MM.1S (cell line): ENCODE data around the gene PDE1C.

Experiments used
- DNase-seq: peaks from one replicate; pipeline ENCODE4 v3.0.0-alpha.2; 2015
- H2AFZ ChIP-seq: fragments of 300-600 bp; sonication (generic); 2 replicates; pipeline ENCODE4 v1.6.0; 2016; ENCODE audit warnings: antibody characterized with exemption, low read length
- H3F3A ChIP-seq: fragments of 300-600 bp; sonication (generic); 2 replicates; pipeline ENCODE4 v1.6.1; 2016; ENCODE audit warnings: mild to moderate bottlenecking, antibody characterized with exemption, low read length, moderate library complexity, mixed read lengths; ENCODE audit not compliant: insufficient read depth
- H3K27ac ChIP-seq: fragments of 300-600 bp; sonication (generic); 2 replicates; pipeline ENCODE4 v1.5.1; 2016; ENCODE audit warnings: mild to moderate bottlenecking, low read length
- H3K27me3 ChIP-seq: fragments of 300-600 bp; sonication (generic); replicated peaks from 2 replicates; pipeline ENCODE4 v1.6.0; 2016; ENCODE audit warnings: low read length; ENCODE audit not compliant: insufficient read depth
- H3K36me3 ChIP-seq: fragments of 300-600 bp; sonication (generic); replicated peaks from 2 replicates; pipeline ENCODE4 v1.6.1; 2016; ENCODE audit warnings: mild to moderate bottlenecking, low read length, mixed read lengths; ENCODE audit not compliant: insufficient read depth
- H3K4me1 ChIP-seq: fragments of 300-600 bp; sonication (generic); 2 replicates; pipeline ENCODE4 v1.6.1; 2016; ENCODE audit warnings: low read length, mixed read lengths
- H3K4me2 ChIP-seq: fragments of 300-600 bp; sonication (generic); 2 replicates; pipeline ENCODE4 v1.6.0; 2016; ENCODE audit warnings: low read depth, low read length
- H3K4me3 ChIP-seq: fragments of 300-600 bp; sonication (generic); 2 replicates; pipeline ENCODE4 v1.5.1; 2016; ENCODE audit warnings: low read length, mixed read lengths
- H3K79me2 ChIP-seq: fragments of 300-600 bp; sonication (generic); 2 replicates; pipeline ENCODE4 v1.6.1; 2016; ENCODE audit warnings: mixed run types, low read length, mixed read lengths
- H3K9ac ChIP-seq: fragments of 300-600 bp; sonication (generic); 2 replicates; pipeline ENCODE4 v1.6.1; 2016; ENCODE audit warnings: low read length, mixed read lengths
- H3K9me2 ChIP-seq: fragments of 300-600 bp; sonication (generic); replicated peaks from 2 replicates; pipeline ENCODE4 v1.6.1; 2016; ENCODE audit warnings: mild to moderate bottlenecking, low read length, mixed read lengths; ENCODE audit not compliant: insufficient read depth
- H3K9me3 ChIP-seq: fragments of 300-600 bp; sonication (generic); replicated peaks from 2 replicates; pipeline ENCODE4 v1.6.1; 2016; ENCODE audit warnings: mild to moderate bottlenecking, low read length, mixed read lengths; ENCODE audit not compliant: insufficient read depth
- H4K20me1 ChIP-seq: fragments of 300-600 bp; sonication (generic); 2 replicates; pipeline ENCODE4 v1.6.1; 2016; ENCODE audit warnings: mild to moderate bottlenecking, low read length, moderate library complexity, mixed read lengths; ENCODE audit not compliant: insufficient read depth
- EZH2 ChIP-seq: fragments of 300-600 bp; sonication (generic); optimal IDR thresholded peaks from 2 replicates; pipeline ENCODE3; 2017; ENCODE audit warnings: low read depth, mild to moderate bottlenecking, antibody characterized with exemption, low read length, mixed read lengths
- EZH2phosphoT487 ChIP-seq: fragments of 300-600 bp; sonication (generic); IDR thresholded peaks from 2 replicates; pipeline ENCODE4 v1.6.1; 2018; ENCODE audit warnings: antibody characterized with exemption, low read length
- TF ChIP-seq, protein P1 (sequence below): fragments of 300-600 bp; sonication (generic); IDR thresholded peaks from 2 replicates; pipeline ENCODE4 v1.5.1; 2016; ENCODE audit warnings: antibody characterized with exemption, low read length, mixed read lengths

PDE1C gene

DNA sequence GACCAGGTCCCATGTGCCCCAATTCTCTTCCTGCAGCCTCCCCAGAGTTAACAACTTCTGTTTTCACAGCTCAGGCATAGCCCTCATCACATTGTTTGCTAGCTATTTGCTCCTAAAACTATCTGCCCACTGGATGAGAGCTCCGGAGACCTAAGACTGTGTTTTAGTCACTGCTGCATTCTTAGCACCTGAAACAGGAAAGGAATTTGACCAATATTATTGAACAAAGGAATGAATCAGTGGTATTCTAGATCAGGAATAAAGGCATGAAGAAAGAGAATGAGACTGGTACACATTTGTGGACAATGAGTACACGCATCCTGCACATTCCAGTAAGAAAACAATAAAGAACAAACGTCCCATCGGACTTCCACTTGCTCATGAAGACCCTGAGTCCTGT is 328.4 kb downstream of the PDE1C start:
- Histone ChIP-seq H3K4me2 (no peak overlapping the region), H3K27me3 (no peaks in the 10 kb centered on the region), H4K20me1 (no peaks in the 10 kb centered on the region), H2AFZ (no peak overlapping the region), H3K9me2 (no peaks in the 10 kb centered on the region), H3K4me3 (no peak overlapping the region), H3K4me1 (no peaks in the 10 kb centered on the region), H3K27ac (no peak overlapping the region), H3K79me2 (no peaks in the 10 kb centered on the region), H3F3A (no peaks in the 10 kb centered on the region), H3K9me3 (no peaks in the 10 kb centered on the region), H3K36me3 (no peaks in the 10 kb centered on the region), H3K9ac (no peak overlapping the region)
- TF ChIP-seq EZH2phosphoT487 (no peak), EZH2 (no peak)
- TF ChIP-seq, protein P1, sequence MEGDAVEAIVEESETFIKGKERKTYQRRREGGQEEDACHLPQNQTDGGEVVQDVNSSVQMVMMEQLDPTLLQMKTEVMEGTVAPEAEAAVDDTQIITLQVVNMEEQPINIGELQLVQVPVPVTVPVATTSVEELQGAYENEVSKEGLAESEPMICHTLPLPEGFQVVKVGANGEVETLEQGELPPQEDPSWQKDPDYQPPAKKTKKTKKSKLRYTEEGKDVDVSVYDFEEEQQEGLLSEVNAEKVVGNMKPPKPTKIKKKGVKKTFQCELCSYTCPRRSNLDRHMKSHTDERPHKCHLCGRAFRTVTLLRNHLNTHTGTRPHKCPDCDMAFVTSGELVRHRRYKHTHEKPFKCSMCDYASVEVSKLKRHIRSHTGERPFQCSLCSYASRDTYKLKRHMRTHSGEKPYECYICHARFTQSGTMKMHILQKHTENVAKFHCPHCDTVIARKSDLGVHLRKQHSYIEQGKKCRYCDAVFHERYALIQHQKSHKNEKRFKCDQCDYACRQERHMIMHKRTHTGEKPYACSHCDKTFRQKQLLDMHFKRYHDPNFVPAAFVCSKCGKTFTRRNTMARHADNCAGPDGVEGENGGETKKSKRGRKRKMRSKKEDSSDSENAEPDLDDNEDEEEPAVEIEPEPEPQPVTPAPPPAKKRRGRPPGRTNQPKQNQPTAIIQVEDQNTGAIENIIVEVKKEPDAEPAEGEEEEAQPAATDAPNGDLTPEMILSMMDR = no peak
- no peak for DNase-seq

DNA sequence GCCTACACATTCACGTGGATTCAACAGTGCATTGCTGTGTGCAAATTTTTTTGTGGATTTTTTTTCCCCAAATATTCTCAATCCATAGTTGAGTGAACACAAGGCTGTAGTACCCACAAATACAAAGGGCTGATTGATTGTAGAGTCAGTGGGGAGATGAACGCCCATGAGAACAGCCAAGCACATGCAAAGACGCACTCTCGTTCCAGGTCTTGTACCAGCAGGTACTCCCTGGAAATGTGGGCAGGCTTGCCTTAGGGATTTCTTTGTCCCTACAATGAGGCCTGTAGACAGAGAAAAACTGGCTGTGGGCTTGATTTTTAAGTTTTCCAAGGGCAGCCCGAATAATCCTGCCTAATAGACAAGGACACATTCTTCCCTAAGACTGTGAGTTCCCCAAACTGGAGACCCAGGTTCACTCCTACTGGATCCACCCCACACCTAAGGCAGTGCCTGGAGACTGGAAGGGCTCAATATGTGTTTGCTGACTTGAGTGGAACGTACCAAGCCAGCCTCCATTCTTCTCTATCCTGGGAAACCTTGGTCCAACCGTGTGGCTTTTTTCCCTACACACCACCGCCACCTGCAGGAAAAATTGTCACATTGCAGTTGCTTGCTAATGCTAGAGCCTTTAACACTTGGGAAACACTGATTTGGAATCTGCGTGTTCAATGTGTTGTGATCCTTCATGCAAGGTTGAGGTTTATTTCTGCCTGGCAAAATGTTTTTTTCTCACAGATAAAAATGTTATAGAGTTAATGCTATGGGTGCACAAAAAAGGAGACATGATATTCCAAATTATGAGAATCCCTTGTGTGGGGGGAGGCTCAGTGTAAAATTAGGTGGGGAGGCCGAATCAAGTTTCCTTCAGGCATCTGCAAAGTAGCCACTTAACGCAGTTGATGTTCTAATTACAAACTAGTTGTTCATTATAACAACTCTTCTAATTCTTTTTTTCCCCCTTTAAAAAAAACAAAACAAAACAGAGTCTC is 333.9 kb downstream of the PDE1C start:
- Histone ChIP-seq H3K27me3 (no peaks in the 10 kb centered on the region), H3K9ac (no peak overlapping the region), H3K27ac (no peak overlapping the region), H3K79me2 (no peaks in the 10 kb centered on the region), H3K9me2 (no peaks in the 10 kb centered on the region), H3K4me3 (no peak overlapping the region), H3K36me3 (no peaks in the 10 kb centered on the region), H3K4me1 (no peaks in the 10 kb centered on the region), H2AFZ (no peak overlapping the region), H3F3A (no peaks in the 10 kb centered on the region), H4K20me1 (no peaks in the 10 kb centered on the region), H3K4me2 (no peak overlapping the region), H3K9me3 (no peaks in the 10 kb centered on the region)
- DNase-seq = peak; percentile 21
- no peak for TF ChIP-seq EZH2phosphoT487
- TF ChIP-seq, protein P1 = peak; percentile 76

DNA sequence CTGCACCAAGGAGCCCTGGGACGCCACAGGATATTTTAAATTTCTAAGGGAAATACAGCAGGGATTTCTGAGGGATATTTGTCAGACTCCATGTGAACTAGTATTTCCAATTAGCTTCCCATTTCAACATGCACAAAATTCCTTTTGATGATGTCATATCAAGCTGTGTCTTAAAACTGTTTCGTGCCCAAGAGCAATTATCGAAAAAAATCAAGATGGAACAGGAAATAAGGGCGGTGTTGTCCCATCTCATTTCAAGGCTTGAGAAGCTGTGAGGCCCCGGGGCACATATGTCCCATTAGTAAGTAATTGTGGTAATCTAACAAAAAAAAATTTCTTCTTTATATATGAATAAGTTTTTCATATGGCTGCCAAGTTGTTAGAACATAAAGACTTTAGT is 335.8 kb downstream of the PDE1C start:
- H3K4me3 ChIP-seq = no peak overlapping the region
- H3K9me3 ChIP-seq = no peaks in the 10 kb centered on the region
- H3K4me2 ChIP-seq = no peak overlapping the region
- no peak overlapping the region for H3K27ac ChIP-seq
- no peaks in the 10 kb centered on the region for H4K20me1 ChIP-seq
- H3F3A ChIP-seq = no peaks in the 10 kb centered on the region
- H2AFZ ChIP-seq = no peak overlapping the region
- no peak for TF ChIP-seq EZH2
- TF ChIP-seq EZH2phosphoT487 = no peak
- TF ChIP-seq, protein P1 = no peak
- no peaks in the 10 kb centered on the region for H3K27me3 ChIP-seq
- no peaks in the 10 kb centered on the region for H3K4me1 ChIP-seq
- no peak overlapping the region for H3K9ac ChIP-seq
- no peaks in the 10 kb centered on the region for H3K36me3 ChIP-seq
- no peak for DNase-seq
- H3K9me2 ChIP-seq = no peaks in the 10 kb centered on the region
- H3K79me2 ChIP-seq = no peaks in the 10 kb centered on the region
